Right atrium auricular region (tissue), 2 donors: ENCODE measurements around the gene SAP130. TPM values are rescaled to one million over a fixed set of nuclear protein-coding genes. Genes with fewer than 3 reads are reported as not detected.

Experiments used
- DNase-seq: peaks from one replicate; pipeline ENCODE4 v3.0.0-alpha.2; 2019; ENCODE audit warnings: low spot score
- H3K27ac ChIP-seq, 2 donors: fragments of 200-600 bp; sonication (generic); 1 replicate in 1 of 2; 2 replicates in 1 of 2; pipeline ENCODE4 v1.5.1; 2016 to 2019
- H3K27me3 ChIP-seq, 2 donors: fragments of 200-600 bp; sonication (generic); one replicate each; pipeline versions ENCODE4 v1.5.1 to v1.6.0; 2017 to 2019
- H3K36me3 ChIP-seq: fragments of 200-600 bp; sonication (generic); one replicate; pipeline ENCODE4 v1.5.1; 2016
- H3K4me1 ChIP-seq, 2 donors: fragments of 200-600 bp; sonication (generic); one replicate each; pipeline versions ENCODE4 v1.5.1 to v1.6.0; 2017 to 2019
- H3K4me3 ChIP-seq, 2 donors: fragments of 200-600 bp; sonication (generic); 1 replicate in 1 of 2; 2 replicates in 1 of 2; pipeline ENCODE4 v1.5.1; 2017 to 2019; ENCODE audit warnings: mild to moderate bottlenecking in 1 of 2, moderate library complexity in 1 of 2
- H3K9me3 ChIP-seq, 2 donors: fragments of 200-600 bp; sonication (generic); one replicate each; pipeline ENCODE4 v1.5.1; 2019
- CTCF ChIP-seq, 2 donors: fragments of 200-600 bp; sonication (generic); IDR thresholded peaks; one replicate each; pipeline ENCODE4 v1.5.1; 2019; ENCODE audit warnings: antibody characterized with exemption in 2 of 2
- total RNA-seq, 2 donors: library from RNA; depleted of rRNA; stranded (reverse); fragments of >200 nt; gene quantifications; one replicate each; pipeline ENCODE4 v1.1.0, GENCODE V29; 2016

The SAP130 gene
- total RNA-seq, 2 donors from 2014 or later: 7.4 to 8.9 TPM

DNA sequence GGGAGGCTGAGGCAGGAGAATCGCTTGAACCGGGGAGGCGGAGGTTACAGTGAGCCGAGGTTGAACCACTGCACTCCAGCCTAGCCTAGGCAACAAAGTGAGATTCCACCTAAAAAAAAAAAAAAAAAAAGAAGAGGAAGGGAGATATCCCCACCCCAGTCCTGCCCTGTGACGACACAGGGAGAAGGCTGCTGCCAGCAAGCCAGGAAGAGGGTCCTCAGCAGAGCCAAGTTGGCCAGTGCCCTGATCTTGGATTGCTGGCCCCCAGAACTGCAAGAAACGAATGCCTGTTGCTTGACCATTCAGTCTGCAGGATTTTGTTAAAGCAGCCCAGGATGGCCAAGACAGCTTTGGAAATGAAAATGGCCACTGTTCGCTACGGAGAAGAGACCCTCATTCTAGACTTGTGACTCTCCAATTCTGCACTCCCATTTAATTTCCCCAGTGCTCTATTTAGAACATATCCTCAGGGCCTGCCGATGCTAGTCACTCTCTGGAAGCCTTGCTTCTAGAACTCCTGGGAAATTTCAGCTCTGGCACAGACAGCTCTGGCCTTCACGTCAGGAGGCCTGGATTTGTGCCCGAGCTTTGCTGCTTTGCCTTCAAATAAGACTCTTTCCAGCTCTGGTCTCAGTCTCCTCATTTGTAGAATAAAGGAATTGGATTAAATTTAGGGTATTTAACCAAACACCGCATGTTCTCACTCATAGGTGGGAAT is 126.4 kb downstream of the SAP130 start:
- no peak overlapping the region for H3K4me3 ChIP-seq
- TF ChIP-seq CTCF (IDR thresholded peaks at IDR 0.05): no peak

DNA sequence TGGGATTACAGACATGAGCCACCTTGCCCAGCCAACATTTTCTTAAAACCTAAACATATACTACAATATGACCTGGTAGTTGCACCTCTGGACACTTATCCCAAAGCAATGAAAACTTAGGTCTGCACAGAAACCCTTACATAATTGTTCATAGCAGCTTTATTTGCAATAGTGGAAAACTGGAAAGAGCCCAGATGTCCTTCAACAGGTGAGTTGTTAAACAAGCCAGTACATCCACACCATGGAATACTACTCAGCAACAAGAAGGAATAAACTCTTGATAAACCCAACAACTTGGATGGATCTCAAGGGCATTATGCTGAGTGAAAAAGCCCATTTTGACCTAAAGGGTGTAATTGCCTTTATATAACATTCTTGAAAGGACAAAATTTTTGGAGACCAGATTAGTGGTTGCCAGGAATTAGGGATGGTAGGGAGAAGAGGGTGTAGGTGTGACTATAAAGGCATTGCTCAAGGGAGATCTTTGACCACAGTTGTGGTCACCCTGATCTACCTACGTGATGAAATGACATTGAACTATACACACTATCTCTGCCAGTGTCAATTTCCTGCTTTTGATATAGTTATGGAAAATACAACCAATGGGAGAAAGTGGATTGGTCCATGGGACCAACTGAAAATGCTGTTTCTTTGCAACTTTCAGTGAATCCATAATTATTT is 130.2 kb downstream of the SAP130 start:
- no peak for DNase-seq
- Histone ChIP-seq H3K27me3 (no peaks in the 10 kb centered on the region), H3K36me3 (no peaks in the 10 kb centered on the region), H3K4me1 (no peaks in the 10 kb centered on the region), H3K9me3 (no peaks in the 10 kb centered on the region), H3K4me3 (no peak overlapping the region), H3K27ac (no peak overlapping the region)
- no peak for TF ChIP-seq CTCF (IDR thresholded peaks at IDR 0.05)

More for the DNA sequence above, 126.4 kb downstream of the SAP130 start:
- Histone ChIP-seq H3K36me3 (no peaks in the 10 kb centered on the region), H3K9me3 (no peaks in the 10 kb centered on the region), H3K27ac (peak overlapping the region in 1 of 2 donors; percentile 26), H3K27me3 (no peaks in the 10 kb centered on the region), H3K4me1 (no peaks in the 10 kb centered on the region)
- peak; percentile 79 for DNase-seq

GRCh38 chr2:127893494-127893893 is 134.4 kb downstream of the SAP130 start:
- no peak for TF ChIP-seq CTCF (IDR thresholded peaks at IDR 0.05)
- Histone ChIP-seq H3K4me1 (no peaks in the 10 kb centered on the region), H3K36me3 (no peaks in the 10 kb centered on the region), H3K27ac (peak overlapping the region in 1 of 2 donors; percentile 61), H3K4me3 (no peak overlapping the region), H3K9me3 (no peaks in the 10 kb centered on the region), H3K27me3 (no peaks in the 10 kb centered on the region)
- DNase-seq: no peak

DNA sequence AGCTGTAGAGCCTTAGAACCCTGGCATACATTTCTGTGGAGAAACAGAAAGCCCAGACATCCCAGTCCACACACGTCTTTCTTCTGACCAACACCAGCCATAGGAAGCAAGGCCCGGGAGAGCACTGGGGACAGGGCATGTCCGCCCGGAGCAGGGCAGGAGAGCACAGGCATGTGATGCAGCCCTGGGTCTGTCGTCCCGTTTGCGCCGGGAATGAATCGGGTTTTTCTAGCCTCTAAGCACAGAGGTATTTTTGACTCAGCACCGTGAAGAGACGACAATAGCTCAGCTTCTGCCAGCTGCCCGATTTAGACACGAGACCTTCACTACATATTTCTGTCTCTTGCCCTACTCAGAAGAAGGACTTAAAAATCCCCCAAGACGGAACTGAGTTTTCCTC is 134.8 kb downstream of the SAP130 start:
- Histone ChIP-seq H3K27ac (peak overlapping the region in 1 of 2 donors; percentile 61), H3K27me3 (no peaks in the 10 kb centered on the region), H3K9me3 (no peaks in the 10 kb centered on the region), H3K4me3 (no peak overlapping the region), H3K4me1 (peaks cover 0 to under 1% of the 10 kb centered on the region in 2 donors), H3K36me3 (no peaks in the 10 kb centered on the region)
- DNase-seq: no peak
- TF ChIP-seq CTCF (IDR thresholded peaks at IDR 0.05): no peak

DNA sequence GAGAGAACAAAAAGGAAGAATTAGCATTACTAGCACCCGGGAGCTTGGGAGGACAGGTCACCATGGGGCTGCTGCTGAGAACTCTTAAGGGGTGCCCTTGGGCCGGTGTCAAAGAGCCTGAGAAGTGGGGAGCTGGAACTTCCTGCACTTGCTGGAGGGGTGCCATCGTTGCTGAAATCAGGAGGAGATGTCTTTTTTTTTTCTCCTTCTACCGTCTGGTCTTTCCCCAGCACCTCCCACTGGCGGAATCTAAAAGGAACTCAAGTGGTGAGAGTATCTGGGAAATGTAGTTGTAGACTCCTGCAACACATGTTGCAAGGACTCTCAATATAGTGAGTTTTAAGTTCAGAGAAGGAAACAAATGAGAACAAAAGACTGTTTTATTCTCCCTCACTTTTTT is 136.0 kb downstream of the SAP130 start:
- Histone ChIP-seq H3K4me3 (no peak overlapping the region), H3K9me3 (no peaks in the 10 kb centered on the region), H3K27me3 (no peaks in the 10 kb centered on the region), H3K27ac (no peak overlapping the region), H3K4me1 (peaks cover 0 to 11% of the 10 kb centered on the region in 2 donors), H3K36me3 (no peaks in the 10 kb centered on the region)
- DNase-seq: no peak
- TF ChIP-seq CTCF (IDR thresholded peaks at IDR 0.05): no peak

Other genes with a start within 250 kb of the SAP130 start
- 10 to 100 TPM; 16.1 to 16.8 TPM for gene WDR33, start 216.9 kb downstream of the SAP130 start, total RNA-seq
- gene POLR2D, start 169.9 kb downstream of the SAP130 start, total RNA-seq: 10 to 100 TPM in 1 of 2 donors, 1 to 10 TPM in 1; 8.6 to 11.7 TPM
- 1 to 10 TPM; 7.4 to 10.0 TPM for gene AMMECR1L, start 142.1 kb downstream of the SAP130 start, total RNA-seq
- gene UGGT1, start 63.1 kb upstream of the SAP130 start, total RNA-seq: 10 to 100 TPM; 33.5 to 47.2 TPM